ENCODE measurements around the gene ZNF800. TPM values are rescaled to one million over a fixed set of nuclear protein-coding genes. Genes with fewer than 3 reads are reported as not detected.

The ZNF800 gene
- polyA plus RNA-seq, 1 donor from 2014 or later: 4.2 TPM

DNA sequence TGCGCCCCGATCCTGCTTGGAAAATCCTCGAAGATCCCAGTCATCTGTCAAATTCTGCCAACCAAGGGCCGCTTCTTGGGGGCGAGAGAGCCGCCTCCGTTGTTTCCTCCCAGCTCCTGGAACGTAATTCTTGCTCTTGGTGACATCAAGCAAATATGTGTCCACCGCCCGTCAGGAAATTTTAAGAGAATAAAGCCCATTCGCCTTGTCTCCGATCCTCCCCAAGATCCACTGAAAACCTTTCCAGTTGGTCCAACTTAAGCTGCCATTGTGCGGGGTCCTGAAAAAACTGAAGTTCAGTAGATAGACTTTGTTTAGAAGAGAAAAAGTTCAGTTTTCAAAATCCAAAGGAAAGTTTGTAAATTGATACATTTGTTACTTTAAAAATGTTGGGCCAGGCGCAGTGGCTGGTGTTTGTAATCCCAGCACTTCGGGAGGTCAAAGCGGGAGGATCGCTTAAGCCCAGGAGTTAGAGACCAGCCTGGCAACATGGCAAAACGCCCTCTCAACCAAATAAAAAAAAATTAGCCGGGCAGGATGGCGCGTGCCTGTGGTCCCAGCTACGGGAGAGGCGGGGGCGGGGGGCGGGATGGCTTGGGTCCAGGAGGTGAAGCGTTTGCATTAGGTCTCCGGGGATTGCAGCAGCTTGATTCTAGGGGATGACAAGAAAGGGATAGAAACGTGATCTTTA is 1.0 kb upstream of the ZNF800 start:
- Histone ChIP-seq H2AFZ (ENCODE audit: low read depth, low read length) (peak overlapping the region; percentile 45), H3K27me3 (ENCODE audit: insufficient read depth, low read depth, low read length) (peaks cover 7% of the 10 kb centered on the region), H3K9ac (ENCODE audit: low read length) (no peak overlapping the region)

DNA sequence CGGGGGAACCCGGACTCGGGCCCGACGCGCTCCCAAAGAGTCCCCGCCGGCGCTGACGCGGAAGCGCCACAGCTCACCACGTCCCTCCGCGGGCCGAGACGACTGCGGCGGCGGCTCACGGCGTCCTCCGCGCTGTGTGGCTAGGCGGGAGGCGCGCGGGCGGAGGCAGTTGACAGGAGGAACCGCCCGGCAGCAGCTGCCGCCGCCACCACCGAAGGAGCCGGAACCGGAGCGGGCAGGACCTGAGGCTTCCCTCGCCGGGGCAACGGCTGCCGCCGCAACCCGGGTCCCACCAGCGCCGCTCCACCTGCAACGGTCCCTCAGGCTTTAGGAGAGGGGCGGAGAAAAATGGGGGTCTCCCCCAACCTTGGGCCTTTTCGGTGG is 334 bp downstream of the ZNF800 start:
- Histone ChIP-seq H4K20me1 (ENCODE audit: insufficient read depth) (no peaks in the 10 kb centered on the region), H3K9me2 (ENCODE audit: insufficient read depth, low read length) (no peaks in the 10 kb centered on the region), H3K9ac (ENCODE audit: low read length) (peak overlapping the region; percentile 70), H3K9me3 (ENCODE audit: low read length) (no peaks in the 10 kb centered on the region), H3K4me2 (ENCODE audit: low read length) (no peak overlapping the region), H3F3A (ENCODE audit: insufficient read depth, low read length, poor library complexity, severe bottlenecking) (no peaks in the 10 kb centered on the region), H3K36me3 (ENCODE audit: insufficient read depth, low read length) (no peaks in the 10 kb centered on the region), H2AFZ (ENCODE audit: low read depth, low read length) (peak overlapping the region; percentile 83), H3K27ac (ENCODE audit: low read length) (no peak overlapping the region), H3K79me2 (replicated peaks; ENCODE audit: insufficient read depth, low read length) (peaks cover 9% of the 10 kb centered on the region), H3K27me3 (ENCODE audit: insufficient read depth, low read depth, low read length) (peaks cover 7% of the 10 kb centered on the region), H3K4me3 (ENCODE audit: low read length) (peak overlapping the region; percentile 97)
- no peak for TF ChIP-seq POLR2AphosphoS5 (IDR thresholded peaks at IDR 0.05)
- peak; percentile 64 for TF ChIP-seq MXI1 (conservative IDR thresholded peaks at IDR 0.05; ENCODE audit: poor library complexity, severe bottlenecking)
- TF ChIP-seq, protein P1, sequence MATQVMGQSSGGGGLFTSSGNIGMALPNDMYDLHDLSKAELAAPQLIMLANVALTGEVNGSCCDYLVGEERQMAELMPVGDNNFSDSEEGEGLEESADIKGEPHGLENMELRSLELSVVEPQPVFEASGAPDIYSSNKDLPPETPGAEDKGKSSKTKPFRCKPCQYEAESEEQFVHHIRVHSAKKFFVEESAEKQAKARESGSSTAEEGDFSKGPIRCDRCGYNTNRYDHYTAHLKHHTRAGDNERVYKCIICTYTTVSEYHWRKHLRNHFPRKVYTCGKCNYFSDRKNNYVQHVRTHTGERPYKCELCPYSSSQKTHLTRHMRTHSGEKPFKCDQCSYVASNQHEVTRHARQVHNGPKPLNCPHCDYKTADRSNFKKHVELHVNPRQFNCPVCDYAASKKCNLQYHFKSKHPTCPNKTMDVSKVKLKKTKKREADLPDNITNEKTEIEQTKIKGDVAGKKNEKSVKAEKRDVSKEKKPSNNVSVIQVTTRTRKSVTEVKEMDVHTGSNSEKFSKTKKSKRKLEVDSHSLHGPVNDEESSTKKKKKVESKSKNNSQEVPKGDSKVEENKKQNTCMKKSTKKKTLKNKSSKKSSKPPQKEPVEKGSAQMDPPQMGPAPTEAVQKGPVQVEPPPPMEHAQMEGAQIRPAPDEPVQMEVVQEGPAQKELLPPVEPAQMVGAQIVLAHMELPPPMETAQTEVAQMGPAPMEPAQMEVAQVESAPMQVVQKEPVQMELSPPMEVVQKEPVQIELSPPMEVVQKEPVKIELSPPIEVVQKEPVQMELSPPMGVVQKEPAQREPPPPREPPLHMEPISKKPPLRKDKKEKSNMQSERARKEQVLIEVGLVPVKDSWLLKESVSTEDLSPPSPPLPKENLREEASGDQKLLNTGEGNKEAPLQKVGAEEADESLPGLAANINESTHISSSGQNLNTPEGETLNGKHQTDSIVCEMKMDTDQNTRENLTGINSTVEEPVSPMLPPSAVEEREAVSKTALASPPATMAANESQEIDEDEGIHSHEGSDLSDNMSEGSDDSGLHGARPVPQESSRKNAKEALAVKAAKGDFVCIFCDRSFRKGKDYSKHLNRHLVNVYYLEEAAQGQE (IDR thresholded peaks at IDR 0.05; ENCODE audit: borderline replicate concordance): peak; percentile 21
- TF ChIP-seq EP300 (conservative IDR thresholded peaks at IDR 0.05; ENCODE audit: poor library complexity, severe bottlenecking): no peak
- TF ChIP-seq, protein P2, sequence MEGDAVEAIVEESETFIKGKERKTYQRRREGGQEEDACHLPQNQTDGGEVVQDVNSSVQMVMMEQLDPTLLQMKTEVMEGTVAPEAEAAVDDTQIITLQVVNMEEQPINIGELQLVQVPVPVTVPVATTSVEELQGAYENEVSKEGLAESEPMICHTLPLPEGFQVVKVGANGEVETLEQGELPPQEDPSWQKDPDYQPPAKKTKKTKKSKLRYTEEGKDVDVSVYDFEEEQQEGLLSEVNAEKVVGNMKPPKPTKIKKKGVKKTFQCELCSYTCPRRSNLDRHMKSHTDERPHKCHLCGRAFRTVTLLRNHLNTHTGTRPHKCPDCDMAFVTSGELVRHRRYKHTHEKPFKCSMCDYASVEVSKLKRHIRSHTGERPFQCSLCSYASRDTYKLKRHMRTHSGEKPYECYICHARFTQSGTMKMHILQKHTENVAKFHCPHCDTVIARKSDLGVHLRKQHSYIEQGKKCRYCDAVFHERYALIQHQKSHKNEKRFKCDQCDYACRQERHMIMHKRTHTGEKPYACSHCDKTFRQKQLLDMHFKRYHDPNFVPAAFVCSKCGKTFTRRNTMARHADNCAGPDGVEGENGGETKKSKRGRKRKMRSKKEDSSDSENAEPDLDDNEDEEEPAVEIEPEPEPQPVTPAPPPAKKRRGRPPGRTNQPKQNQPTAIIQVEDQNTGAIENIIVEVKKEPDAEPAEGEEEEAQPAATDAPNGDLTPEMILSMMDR (IDR thresholded peaks at IDR 0.05; ENCODE audit: poor library complexity, severe bottlenecking): peak; percentile 20

More for the DNA sequence above, 1.0 kb upstream of the ZNF800 start:
- no peaks in the 10 kb centered on the region for H3K9me3 ChIP-seq (ENCODE audit: low read length)
- H3K36me3 ChIP-seq (ENCODE audit: insufficient read depth, low read length): no peaks in the 10 kb centered on the region
- peak overlapping the region; percentile 97 for H3K4me3 ChIP-seq (ENCODE audit: low read length)
- H3F3A ChIP-seq (ENCODE audit: insufficient read depth, low read length, poor library complexity, severe bottlenecking): no peaks in the 10 kb centered on the region
- H3K4me2 ChIP-seq (ENCODE audit: low read length): peak overlapping the region; percentile 82
- TF ChIP-seq, protein P1 (IDR thresholded peaks at IDR 0.05; ENCODE audit: borderline replicate concordance): no peak
- TF ChIP-seq EP300 (conservative IDR thresholded peaks at IDR 0.05; ENCODE audit: poor library complexity, severe bottlenecking) (no peak), POLR2AphosphoS5 (IDR thresholded peaks at IDR 0.05) (no peak), EZH2 (IDR thresholded peaks at IDR 0.05; ENCODE audit: borderline replicate concordance, insufficient read depth, low read length, poor library complexity, severe bottlenecking) (no peak), TAF1 (IDR thresholded peaks at IDR 0.05; ENCODE audit: low read depth) (no peak), MXI1 (conservative IDR thresholded peaks at IDR 0.05; ENCODE audit: poor library complexity, severe bottlenecking) (no peak), RAD21 (conservative IDR thresholded peaks at IDR 0.05) (no peak), SMC3 (conservative IDR thresholded peaks at IDR 0.05; ENCODE audit: poor library complexity) (no peak)
- TF ChIP-seq, protein P2 (IDR thresholded peaks at IDR 0.05; ENCODE audit: poor library complexity, severe bottlenecking): no peak
- no peaks in the 10 kb centered on the region for H4K20me1 ChIP-seq (ENCODE audit: insufficient read depth)
- no peaks in the 10 kb centered on the region for H3K9me2 ChIP-seq (ENCODE audit: insufficient read depth, low read length)
- no peak overlapping the region for H3K27ac ChIP-seq (ENCODE audit: low read length)
- H3K79me2 ChIP-seq (replicated peaks; ENCODE audit: insufficient read depth, low read length): peaks cover 3% of the 10 kb centered on the region
